ENCODE measurements around the gene STXBP4. TPM values are rescaled to one million over a fixed set of nuclear protein-coding genes. Genes with fewer than 3 reads are reported as not detected.

STXBP4 gene
- total RNA-seq, 1 donor from 2014 or later: 4.9 TPM

- H3K9me3 ChIP-seq: no peaks in the 10 kb centered on the region
- intact Hi-C loops (cut with DNase I): no loop called here
- no peaks in the 10 kb centered on the region for H3K4me1 ChIP-seq
- no peak for TF ChIP-seq CTCF (IDR thresholded peaks at IDR 0.05)
- no peaks in the 10 kb centered on the region for H3K36me3 ChIP-seq
- H3K27me3 ChIP-seq: no peaks in the 10 kb centered on the region
- no peak overlapping the region for H3K4me3 ChIP-seq
- no peak overlapping the region for H3K27ac ChIP-seq
- DNase-seq (ENCODE audit: low spot score in 2 of 2): no peak
These were observed 166.1 kb downstream of the STXBP4 start for GRCh38 chr17:55134486-55135157.

GRCh38 chr17:55140809-55141208 is 172.2 kb downstream of the STXBP4 start:
- no peak for TF ChIP-seq CTCF (IDR thresholded peaks at IDR 0.05)

GRCh38 chr17:55144518-55144917 is 176.0 kb downstream of the STXBP4 start:
- intact Hi-C loops (cut with DNase I): no loop called here
- Histone ChIP-seq H3K27me3 (no peaks in the 10 kb centered on the region), H3K9me3 (no peaks in the 10 kb centered on the region), H3K36me3 (peaks cover 0 to 6% of the 10 kb centered on the region in 2 donors), H3K27ac (no peak overlapping the region), H3K4me3 (no peak overlapping the region), H3K4me1 (no peaks in the 10 kb centered on the region)
- no peak for TF ChIP-seq CTCF (IDR thresholded peaks at IDR 0.05)
- no peak for DNase-seq (ENCODE audit: low spot score in 2 of 2)

More at GRCh38 chr17:55140809-55141208, 172.2 kb downstream of the STXBP4 start:
- H3K27ac ChIP-seq: no peak overlapping the region
- no peak for DNase-seq (ENCODE audit: low spot score in 2 of 2)
- intact Hi-C loops (cut with DNase I): no loop called here
- H3K4me3 ChIP-seq: no peak overlapping the region
- H3K36me3 ChIP-seq: peaks cover 0 to 6% of the 10 kb centered on the region in 2 donors
- H3K27me3 ChIP-seq: no peaks in the 10 kb centered on the region
- no peaks in the 10 kb centered on the region for H3K9me3 ChIP-seq
- H3K4me1 ChIP-seq: no peaks in the 10 kb centered on the region

GRCh38 chr17:55149485-55149884 is 180.9 kb downstream of the STXBP4 start:
- H3K27ac ChIP-seq: no peak overlapping the region
- H3K4me1 ChIP-seq: no peaks in the 10 kb centered on the region
- no peak for DNase-seq (ENCODE audit: low spot score in 2 of 2)
- H3K9me3 ChIP-seq: no peaks in the 10 kb centered on the region
- H3K36me3 ChIP-seq: no peaks in the 10 kb centered on the region
- intact Hi-C loops (cut with DNase I): no loop called here
- H3K4me3 ChIP-seq: no peak overlapping the region
- H3K27me3 ChIP-seq: no peaks in the 10 kb centered on the region
- TF ChIP-seq CTCF (IDR thresholded peaks at IDR 0.05): no peak

GRCh38 chr17:55152236-55152635 is 183.7 kb downstream of the STXBP4 start:
- H3K9me3 ChIP-seq: no peaks in the 10 kb centered on the region
- H3K4me1 ChIP-seq: no peaks in the 10 kb centered on the region
- no peak overlapping the region for H3K27ac ChIP-seq
- DNase-seq (ENCODE audit: low spot score in 2 of 2): no peak
- no peak for TF ChIP-seq CTCF (IDR thresholded peaks at IDR 0.05)
- intact Hi-C loops (cut with DNase I): no loop called here
- H3K4me3 ChIP-seq: no peak overlapping the region
- H3K36me3 ChIP-seq: no peaks in the 10 kb centered on the region
- H3K27me3 ChIP-seq: no peaks in the 10 kb centered on the region

GRCh38 chr17:55154101-55154500 is 185.5 kb downstream of the STXBP4 start:
- Histone ChIP-seq H3K4me1 (no peaks in the 10 kb centered on the region), H3K9me3 (no peaks in the 10 kb centered on the region), H3K27me3 (no peaks in the 10 kb centered on the region), H3K36me3 (no peaks in the 10 kb centered on the region), H3K27ac (no peak overlapping the region), H3K4me3 (no peak overlapping the region)
- no peak for TF ChIP-seq CTCF (IDR thresholded peaks at IDR 0.05)
- intact Hi-C loops (cut with DNase I): no loop called here
- no peak for DNase-seq (ENCODE audit: low spot score in 2 of 2)

All from ascending aorta (tissue), 2 donors.